ENCODE results near the gene MYH11.

DNA sequence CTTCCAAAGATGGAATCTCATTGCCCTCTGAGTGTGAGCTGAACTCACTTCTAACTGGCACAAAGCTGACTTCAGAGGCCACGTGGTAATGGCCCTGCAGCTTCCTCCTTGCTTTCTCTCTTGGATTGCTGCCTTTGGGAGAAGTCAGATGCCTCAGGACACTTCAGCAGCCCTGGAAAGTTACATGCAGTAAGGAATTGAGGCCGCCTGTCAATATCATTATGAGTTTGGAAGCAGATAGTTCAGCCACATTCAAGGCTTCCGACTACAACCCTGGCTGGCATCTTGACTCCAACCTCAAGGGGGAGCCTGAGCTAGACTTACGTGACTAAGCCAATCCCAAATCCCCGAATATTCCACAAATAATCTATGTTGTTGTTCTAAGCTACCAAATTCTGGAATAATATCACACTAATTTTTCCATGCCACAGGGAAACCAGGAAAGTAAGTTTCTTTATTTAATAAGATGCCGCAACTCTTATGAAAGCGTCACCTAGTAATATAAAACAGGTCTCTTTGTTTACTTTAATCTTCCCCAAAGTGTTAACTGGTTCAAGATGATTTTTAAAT is 18.0 kb upstream of the MYH11 start:
- TF ChIP-seq CTCF (conservative IDR thresholded peaks at IDR 0.05 in 1 of 2, IDR thresholded peaks at IDR 0.05 in 1 of 2; ENCODE audit: extremely low read depth in 1 of 2, insufficient read depth in 1 of 2, low read depth in 1 of 2, low read length in 2 of 2) (peak; percentile 86 to 90), EZH2 (IDR thresholded peaks at IDR 0.05; ENCODE audit: borderline replicate concordance, low read length) (no peak)

Data from mammary epithelial cell (primary cell).